GM19463 (cell line): ENCODE results near the gene ARPC1A.
"Not testable (repeated sequence)": the region's sequence is repeated elsewhere in the genome, so short reads cannot be mapped to it uniquely, and the experiment has no call there.

Experiments
- ATAC-seq: cut with Tn5 transposase; IDR thresholded peaks from one replicate; pipeline ENCODE4 v1.9.1; 2021; ENCODE audit warnings: mild to moderate bottlenecking, moderate library complexity; ENCODE audit not compliant: unreplicated experiment

Gene ARPC1A

GRCh38 chr7:99368750-99369389 lies 43.2 kb downstream of the ARPC1A start:
- no peak for ATAC-seq

- ATAC-seq, result no peak
Measured at GRCh38 chr7:99369767-99370391, 44.2 kb downstream of the ARPC1A start.

GRCh38 chr7:99371376-99371920 lies 45.8 kb downstream of the ARPC1A start:
- no peak for ATAC-seq

GRCh38 chr7:99372275-99373090 lies 46.8 kb downstream of the ARPC1A start:
- no peak for ATAC-seq

- no peak for ATAC-seq
Measured at GRCh38 chr7:99373091-99374066, 47.7 kb downstream of the ARPC1A start.

- ATAC-seq, result peak; percentile 58
Measured at GRCh38 chr7:99374111-99375064, 48.7 kb downstream of the ARPC1A start, which contains the start of gene ARPC1B. Gene ARPC1B (plus strand): TSS chr7:99374730. CDS start chr7:99385715, 10,985 bp downstream.

- peak; percentile 49 for ATAC-seq
Measured at GRCh38 chr7:99375070-99375807, 49.5 kb downstream of the ARPC1A start.

GRCh38 chr7:99379043-99379577 lies 53.4 kb downstream of the ARPC1A start:
- ATAC-seq, result peak; percentile 13

GRCh38 chr7:99379693-99380031 lies 54.0 kb downstream of the ARPC1A start:
- ATAC-seq, result not testable (repeated sequence)

GRCh38 chr7:99380032-99380822 lies 54.5 kb downstream of the ARPC1A start:
- peak; percentile 32 for ATAC-seq

- ATAC-seq, result peak; percentile 84
Measured at GRCh38 chr7:99380823-99381663, 55.3 kb downstream of the ARPC1A start.

- ATAC-seq, result no peak
Measured at GRCh38 chr7:99381664-99382075, 56.0 kb downstream of the ARPC1A start.

GRCh38 chr7:99383203-99383602 lies 57.5 kb downstream of the ARPC1A start:
- no peak for ATAC-seq

- ATAC-seq, result no peak
Measured at GRCh38 chr7:99383791-99384370, 58.2 kb downstream of the ARPC1A start.

GRCh38 chr7:99384523-99384922 lies 58.8 kb downstream of the ARPC1A start:
- ATAC-seq, result no peak

GRCh38 chr7:99385564-99385963 lies 59.9 kb downstream of the ARPC1A start:
- ATAC-seq, result no peak
